Measurements from ENCODE around the gene SLC2A9.
"Not testable (repeated sequence)": the region's sequence is repeated elsewhere in the genome, so short reads cannot be mapped to it uniquely, and the experiment has no call there.

The SLC2A9 gene

GRCh38 chr4:9923195-9923812 lies 98.0 kb downstream of the SLC2A9 start:
- no peak for DNase-seq

- no peak for DNase-seq
Observed at GRCh38 chr4:9921326-9921725, 100.0 kb downstream of the SLC2A9 start.

GRCh38 chr4:9920029-9920428 lies 101.3 kb downstream of the SLC2A9 start:
- DNase-seq: no peak

- no peak for DNase-seq
Observed at GRCh38 chr4:9919047-9919446, 102.2 kb downstream of the SLC2A9 start.

- DNase-seq: no peak
Observed at GRCh38 chr4:9918484-9918883, 102.8 kb downstream of the SLC2A9 start.

GRCh38 chr4:9916937-9917336 lies 104.4 kb downstream of the SLC2A9 start:
- DNase-seq: no peak

GRCh38 chr4:9916346-9916745 lies 105.0 kb downstream of the SLC2A9 start:
- DNase-seq: no peak

- no peak for DNase-seq
Observed at GRCh38 chr4:9913846-9914245, 107.5 kb downstream of the SLC2A9 start.

GRCh38 chr4:9906996-9907395 lies 114.3 kb downstream of the SLC2A9 start:
- DNase-seq: no peak

- DNase-seq: no peak
Observed at GRCh38 chr4:9904976-9905587, 116.2 kb downstream of the SLC2A9 start.

- no peak for DNase-seq
Observed at GRCh38 chr4:9903317-9903716, 118.0 kb downstream of the SLC2A9 start.

- DNase-seq: no peak
Observed at GRCh38 chr4:9901257-9901656, 120.0 kb downstream of the SLC2A9 start.

- DNase-seq: not testable (repeated sequence)
Observed at GRCh38 chr4:9900633-9901032, 120.7 kb downstream of the SLC2A9 start.

- no peak for DNase-seq
Observed at GRCh38 chr4:9899306-9900055, 121.8 kb downstream of the SLC2A9 start.

GRCh38 chr4:9898596-9899305 lies 122.5 kb downstream of the SLC2A9 start:
- no peak for DNase-seq

GRCh38 chr4:9895333-9895705 lies 126.0 kb downstream of the SLC2A9 start:
- DNase-seq: no peak

- no peak for DNase-seq
Observed at GRCh38 chr4:9894644-9895332, 126.5 kb downstream of the SLC2A9 start.

- DNase-seq: no peak
Observed at GRCh38 chr4:9893329-9894108, 127.8 kb downstream of the SLC2A9 start.

GRCh38 chr4:9891740-9892139 lies 129.6 kb downstream of the SLC2A9 start:
- no peak for DNase-seq

GRCh38 chr4:9891056-9891455 lies 130.2 kb downstream of the SLC2A9 start:
- no peak for DNase-seq

GRCh38 chr4:9889306-9889705 lies 132.0 kb downstream of the SLC2A9 start:
- no peak for DNase-seq

GRCh38 chr4:9885958-9886357 lies 135.3 kb downstream of the SLC2A9 start:
- no peak for DNase-seq

All from activated CD4-positive, alpha-beta T cell treated with anti-CD3 and anti-CD28 coated beads for 4 hours (primary cell).